Mesothelial cell of epicardium (in vitro differentiated cells): ENCODE results near the gene PDGFRB. TPM values are rescaled to one million over a fixed set of nuclear protein-coding genes. Genes with fewer than 3 reads are reported as not detected.

Experiments
- DNase-seq, 2 experiments: peaks; one replicate each; pipeline ENCODE4 v3.0.0; 2021; ENCODE audit warnings: low spot score in 2 of 2; ENCODE audit not compliant: unreplicated experiment in 2 of 2
- H3K27ac Mint-ChIP-seq: 2 replicates; pipeline ENCODE4 v1.8.0; 2021; ENCODE audit warnings: mixed read lengths
- H3K27me3 Mint-ChIP-seq: 2 replicates; pipeline ENCODE4 v1.8.0; 2021; ENCODE audit warnings: low read depth, mixed read lengths
- H3K36me3 Mint-ChIP-seq: 2 replicates; pipeline ENCODE4 v1.8.0; 2021; ENCODE audit warnings: mixed read lengths
- H3K4me1 Mint-ChIP-seq: 2 replicates; pipeline ENCODE4 v1.8.0; 2021; ENCODE audit warnings: mixed read lengths
- H3K4me3 Mint-ChIP-seq: 2 replicates; pipeline ENCODE4 v1.8.0; 2021; ENCODE audit warnings: mild to moderate bottlenecking, moderate library complexity, mixed read lengths
- H3K9me3 Mint-ChIP-seq: 2 replicates; pipeline ENCODE4 v1.8.0; 2021; ENCODE audit warnings: mixed read lengths
- total RNA-seq: library from RNA; stranded (reverse); gene quantifications from 3 replicates; pipeline ENCODE4 v1.2.1, GENCODE V29; 2021
- TF ChIP-seq, protein P1 (sequence below): fragments of 200-600 bp; sonication (generic); IDR thresholded peaks from one replicate; pipeline ENCODE4 v1.5.0; 2021; ENCODE audit warnings: antibody characterized with exemption; ENCODE audit not compliant: unreplicated experiment

Gene PDGFRB
- total RNA-seq, 1 donor from 2014 or later: 100 TPM

DNA sequence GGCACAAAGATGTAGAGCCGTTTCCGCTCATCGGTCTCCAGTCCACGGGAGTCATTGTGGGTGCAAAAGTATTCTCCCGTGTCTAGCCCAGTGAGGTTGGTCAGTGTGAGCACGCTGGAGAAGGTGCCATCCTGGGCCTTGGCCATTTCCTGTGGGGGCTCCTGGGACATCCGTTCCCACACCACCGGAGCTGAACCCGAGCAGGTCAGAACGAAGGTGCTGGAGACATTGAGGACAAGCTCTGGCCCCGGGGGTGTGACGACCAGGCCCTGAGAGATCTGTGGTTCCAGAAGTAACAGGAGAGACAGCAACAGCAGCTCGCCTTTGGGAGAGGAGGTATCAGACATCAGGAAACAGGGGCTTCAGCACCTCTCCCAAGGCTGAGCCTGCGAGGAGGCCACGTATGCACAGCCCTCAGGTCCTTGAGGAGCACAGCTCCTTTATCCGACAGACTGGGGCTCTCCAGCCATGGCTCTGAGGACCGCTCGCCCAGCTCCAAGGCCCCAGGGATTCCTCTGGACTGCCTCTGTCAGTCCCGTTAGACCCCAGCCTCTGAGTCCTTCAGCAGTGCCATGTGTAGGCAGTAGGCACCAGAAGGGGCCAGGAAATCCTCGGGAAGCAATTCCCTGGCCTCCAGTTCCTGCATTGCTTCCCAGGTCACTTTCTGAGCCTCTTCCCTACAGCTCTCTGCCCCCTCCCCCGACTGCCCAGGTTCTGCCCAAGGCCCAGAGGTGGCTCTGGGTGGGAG, 19.9 kb downstream of the PDGFRB start:
- DNase-seq: no peak
- H3K27ac Mint-ChIP-seq: peak overlapping the region; percentile 84

DNA sequence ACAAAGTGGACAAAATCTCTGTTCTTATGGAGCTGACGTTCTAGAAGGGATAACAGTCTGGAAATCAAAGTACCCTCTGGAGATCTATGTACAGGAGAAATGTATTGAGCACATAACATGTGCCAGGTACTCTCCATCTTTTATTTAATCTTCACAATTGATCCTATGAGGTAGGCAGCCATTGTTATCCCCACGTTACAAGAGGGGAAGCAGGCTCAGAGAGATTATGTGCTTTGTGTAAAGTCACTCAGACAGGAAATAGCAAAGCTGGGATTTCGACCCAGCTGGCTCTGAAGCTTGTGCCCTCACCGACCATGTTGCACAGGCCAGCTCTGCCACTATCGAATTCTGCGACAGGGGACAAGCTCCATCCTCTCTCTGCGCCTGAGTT, 21.5 kb downstream of the PDGFRB start:
- DNase-seq: no peak
- no peak overlapping the region for H3K4me3 Mint-ChIP-seq
- peaks cover 3% of the 10 kb centered on the region for H3K36me3 Mint-ChIP-seq
- H3K9me3 Mint-ChIP-seq: no peaks in the 10 kb centered on the region
- no peak overlapping the region for H3K27ac Mint-ChIP-seq
- H3K27me3 Mint-ChIP-seq: no peaks in the 10 kb centered on the region
- H3K4me1 Mint-ChIP-seq: peaks cover 27% of the 10 kb centered on the region
- TF ChIP-seq, protein P1, sequence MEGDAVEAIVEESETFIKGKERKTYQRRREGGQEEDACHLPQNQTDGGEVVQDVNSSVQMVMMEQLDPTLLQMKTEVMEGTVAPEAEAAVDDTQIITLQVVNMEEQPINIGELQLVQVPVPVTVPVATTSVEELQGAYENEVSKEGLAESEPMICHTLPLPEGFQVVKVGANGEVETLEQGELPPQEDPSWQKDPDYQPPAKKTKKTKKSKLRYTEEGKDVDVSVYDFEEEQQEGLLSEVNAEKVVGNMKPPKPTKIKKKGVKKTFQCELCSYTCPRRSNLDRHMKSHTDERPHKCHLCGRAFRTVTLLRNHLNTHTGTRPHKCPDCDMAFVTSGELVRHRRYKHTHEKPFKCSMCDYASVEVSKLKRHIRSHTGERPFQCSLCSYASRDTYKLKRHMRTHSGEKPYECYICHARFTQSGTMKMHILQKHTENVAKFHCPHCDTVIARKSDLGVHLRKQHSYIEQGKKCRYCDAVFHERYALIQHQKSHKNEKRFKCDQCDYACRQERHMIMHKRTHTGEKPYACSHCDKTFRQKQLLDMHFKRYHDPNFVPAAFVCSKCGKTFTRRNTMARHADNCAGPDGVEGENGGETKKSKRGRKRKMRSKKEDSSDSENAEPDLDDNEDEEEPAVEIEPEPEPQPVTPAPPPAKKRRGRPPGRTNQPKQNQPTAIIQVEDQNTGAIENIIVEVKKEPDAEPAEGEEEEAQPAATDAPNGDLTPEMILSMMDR: no peak

More for the DNA sequence above, 19.9 kb downstream of the PDGFRB start:
- no peaks in the 10 kb centered on the region for H3K27me3 Mint-ChIP-seq
- H3K9me3 Mint-ChIP-seq: no peaks in the 10 kb centered on the region
- no peak overlapping the region for H3K4me3 Mint-ChIP-seq
- H3K4me1 Mint-ChIP-seq: peaks cover 37% of the 10 kb centered on the region
- H3K36me3 Mint-ChIP-seq: peaks cover 3% of the 10 kb centered on the region
- TF ChIP-seq, protein P1: no peak

DNA sequence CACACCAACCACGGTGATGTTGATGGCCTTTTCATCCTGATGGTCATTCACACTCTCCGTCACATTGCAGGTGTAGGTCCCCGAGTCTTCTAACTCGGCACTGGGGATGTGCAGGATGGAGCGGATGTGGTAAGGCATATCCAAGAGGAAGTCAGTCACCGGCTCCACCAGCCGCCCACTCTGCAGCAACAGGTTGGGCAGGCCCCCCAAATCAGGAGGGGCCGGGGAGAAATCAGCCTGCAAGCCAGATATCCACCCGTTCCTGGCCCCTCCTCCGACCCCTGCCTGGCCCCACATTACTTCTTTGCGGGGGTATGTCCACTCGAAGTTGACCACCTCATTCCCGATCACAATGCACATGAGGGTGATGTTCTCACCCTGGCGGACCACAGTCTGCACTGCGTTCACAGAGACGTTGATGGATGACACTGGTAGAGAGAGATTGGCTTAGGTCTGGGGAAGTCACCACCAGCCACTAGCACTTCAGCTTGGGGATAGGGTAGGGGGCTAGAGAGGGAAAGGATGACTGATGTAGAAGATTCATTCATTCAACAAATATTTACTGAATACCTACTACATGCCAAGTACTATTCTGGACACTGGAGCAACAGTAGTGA, 22.0 kb downstream of the PDGFRB start:
- no peaks in the 10 kb centered on the region for H3K27me3 Mint-ChIP-seq
- DNase-seq: no peak
- no peak overlapping the region for H3K27ac Mint-ChIP-seq
- H3K4me1 Mint-ChIP-seq: peaks cover 22% of the 10 kb centered on the region
- TF ChIP-seq, protein P1: no peak
- H3K36me3 Mint-ChIP-seq: peaks cover 4% of the 10 kb centered on the region
- H3K4me3 Mint-ChIP-seq: no peak overlapping the region
- H3K9me3 Mint-ChIP-seq: no peaks in the 10 kb centered on the region

DNA sequence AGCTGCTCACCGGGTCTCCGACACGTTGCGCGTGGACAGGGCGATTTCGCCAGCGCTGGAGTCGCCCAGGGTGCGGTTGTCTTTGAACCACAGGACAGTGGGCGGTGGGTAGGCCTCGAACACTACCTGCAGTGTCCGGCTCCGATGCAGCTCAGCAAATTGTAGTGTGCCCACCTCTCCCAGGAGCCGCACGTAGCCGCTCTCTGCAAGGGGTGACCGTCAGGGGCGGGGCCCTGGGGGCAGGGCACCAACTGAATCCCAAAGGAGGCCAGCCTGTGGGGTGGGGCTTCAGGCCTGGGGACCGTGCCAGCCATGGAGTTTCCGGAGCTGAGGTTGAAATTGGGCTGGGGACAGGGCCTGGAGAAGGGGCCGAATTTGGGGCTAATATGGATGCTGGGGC, 22.9 kb downstream of the PDGFRB start:
- peaks cover 12% of the 10 kb centered on the region for H3K4me1 Mint-ChIP-seq

DNA sequence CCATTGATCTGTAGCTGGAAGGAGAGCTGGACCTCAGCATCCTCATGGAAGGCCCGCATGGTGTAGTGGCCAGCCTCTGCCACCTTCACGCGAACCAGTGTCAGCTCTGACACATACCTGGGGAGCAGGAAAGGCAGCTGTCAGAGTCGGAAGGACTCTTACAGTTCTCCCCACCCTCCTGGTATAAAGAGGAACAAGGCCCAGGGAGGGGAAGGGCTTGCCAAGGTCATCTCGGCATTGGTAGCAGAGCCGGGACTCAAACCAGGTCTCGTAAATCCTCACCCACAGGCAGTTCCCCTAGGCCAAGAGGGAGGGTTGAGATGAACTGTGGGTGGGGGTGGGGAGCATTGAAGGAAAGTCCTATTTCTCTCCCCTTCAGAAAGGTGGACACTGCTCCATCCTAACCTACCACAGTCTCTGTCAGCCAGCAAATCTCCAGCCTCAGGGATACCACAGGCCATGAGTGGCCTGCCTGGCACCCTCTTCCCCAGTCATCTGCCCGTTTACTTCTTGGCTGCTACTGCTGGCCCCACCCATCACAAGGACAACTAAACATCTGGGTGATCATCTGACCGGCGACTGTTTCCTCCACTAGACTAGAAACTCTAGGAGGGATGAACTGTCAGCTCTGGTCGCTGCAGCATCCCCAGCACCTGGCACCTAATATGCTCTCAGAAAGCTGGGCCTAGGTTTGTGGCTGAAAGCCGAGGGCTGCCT, 23.5 kb downstream of the PDGFRB start:
- Mint-ChIP-seq H3K4me1 (peaks cover 6% of the 10 kb centered on the region), H3K36me3 (peaks cover 5% of the 10 kb centered on the region), H3K27ac (no peak overlapping the region), H3K4me3 (no peak overlapping the region), H3K9me3 (no peaks in the 10 kb centered on the region), H3K27me3 (no peaks in the 10 kb centered on the region)
- TF ChIP-seq, protein P1: no peak
- DNase-seq: no peak

More for the DNA sequence above, 22.9 kb downstream of the PDGFRB start:
- Mint-ChIP-seq H3K27ac (no peak overlapping the region), H3K4me3 (no peak overlapping the region), H3K36me3 (peaks cover 5% of the 10 kb centered on the region), H3K27me3 (no peaks in the 10 kb centered on the region), H3K9me3 (no peaks in the 10 kb centered on the region)
- no peak for DNase-seq
- TF ChIP-seq, protein P1: no peak
